OCI-LY7 (cell line): Measurements from ENCODE around the gene FGF3. TPM values are rescaled to one million over a fixed set of nuclear protein-coding genes. Genes with fewer than 3 reads are reported as not detected.

Source experiments
- BruUV-seq: library from RNA; stranded (reverse); fragments of 400-500 nt; replicated peaks from 2 replicates; lab custom pipeline; 2021; lab: Mats Ljungman, UMichigan
- CTCF ChIA-PET: fragments of 300-600 bp; sonication (Branson Sonifier 250); formaldehyde crosslinking; loops from one replicate; lab custom pipeline; 2022; ENCODE audit warnings: antibody characterized with exemption; ENCODE audit not compliant: unreplicated experiment; lab: Charles Lee
- POLR2A ChIA-PET: fragments of 300-600 bp; sonication (Branson Sonifier 250); formaldehyde crosslinking; loops from one replicate; lab custom pipeline; 2022; ENCODE audit warnings: antibody characterized with exemption; lab: Charles Lee
- DNase-seq: peaks from one replicate; pipeline ENCODE4 v3.0.0-alpha.2; 2015; ENCODE audit warnings: low spot score
- H2AFZ ChIP-seq: fragments of 200-600 bp; sonication (generic), shearing (Covaris generic); 2 replicates; pipeline ENCODE4 v1.6.1; 2014; ENCODE audit warnings: mild to moderate bottlenecking, antibody characterized with exemption, low read length, moderate library complexity
- H3K27ac ChIP-seq: fragments of 200-600 bp; sonication (generic); 2 replicates; pipeline ENCODE4 v1.5.1; 2014; ENCODE audit warnings: mixed run types, low read depth, mild to moderate bottlenecking, moderate library complexity, low read length, inconsistent platforms; ENCODE audit not compliant: poor library complexity, severe bottlenecking
- H3K36me3 ChIP-seq: fragments of 200-600 bp; sonication (generic); 2 replicates; pipeline ENCODE4 v1.6.1; 2014; ENCODE audit warnings: mild to moderate bottlenecking, antibody characterized with exemption, low read length, moderate library complexity, mixed read lengths; ENCODE audit not compliant: insufficient read depth
- H3K4me1 ChIP-seq: fragments of 200-600 bp; sonication (generic); 2 replicates; pipeline ENCODE4 v1.5.1; 2014; ENCODE audit warnings: mild to moderate bottlenecking, low read length; ENCODE audit not compliant: insufficient read depth, poor library complexity, severe bottlenecking
- H3K4me2 ChIP-seq: fragments of 200-600 bp; sonication (generic); 2 replicates; pipeline ENCODE4 v1.6.1; 2014; ENCODE audit warnings: mild to moderate bottlenecking, low read length
- H3K4me3 ChIP-seq: fragments of 200-600 bp; sonication (generic); 2 replicates; pipeline ENCODE4 v1.5.1; 2014; ENCODE audit warnings: mild to moderate bottlenecking, low read depth, low read length; ENCODE audit not compliant: poor library complexity, severe bottlenecking
- H3K79me2 ChIP-seq: fragments of 200-600 bp; sonication (generic); 2 replicates; pipeline ENCODE4 v1.6.1; 2016; ENCODE audit warnings: low read depth, mild to moderate bottlenecking, low read length, moderate library complexity, mixed read lengths; ENCODE audit not compliant: insufficient read depth
- H3K9me2 ChIP-seq: fragments of 200-600 bp; sonication (generic); 2 replicates; pipeline ENCODE4 v1.6.1; 2016; ENCODE audit warnings: mild to moderate bottlenecking, low read length, mixed read lengths; ENCODE audit not compliant: insufficient read depth
- H3K9me3 ChIP-seq: fragments of 200-600 bp; sonication (generic); 2 replicates; pipeline ENCODE4 v1.6.1; 2014; ENCODE audit warnings: mild to moderate bottlenecking, mixed run types, low read length, mixed read lengths
- H4K20me1 ChIP-seq: fragments of 200-600 bp; sonication (generic); 2 replicates; pipeline ENCODE4 v1.6.1; 2014; ENCODE audit warnings: mild to moderate bottlenecking, antibody characterized with exemption, low read length, moderate library complexity, mixed read lengths; ENCODE audit not compliant: insufficient read depth
- CTCF ChIP-seq: fragments of 200-600 bp; sonication (generic); conservative IDR thresholded peaks from 2 replicates; pipeline ENCODE4 v1.5.1; 2014; ENCODE audit warnings: mild to moderate bottlenecking, antibody characterized with exemption, low read length, moderate library complexity, mixed read lengths
- EZH2phosphoT487 ChIP-seq: fragments of 200-600 bp; sonication (generic); IDR thresholded peaks from 2 replicates; pipeline ENCODE4 v1.6.1; 2018; ENCODE audit warnings: low read depth, borderline replicate concordance, mild to moderate bottlenecking, mixed run types, antibody characterized with exemption, low read length, moderate library complexity, mixed read lengths
- intact Hi-C: fragments of 100-400 bp; cut with micrococcal nuclease; formaldehyde crosslinking; loops from one replicate; pipeline ENCODE4 v1.10.0; 2022; ENCODE audit not compliant: unreplicated experiment
- total RNA-seq, 2 experiments: library from RNA; depleted of rRNA in 1 of 2; stranded (reverse); fragments of >200 nt in 1 of 2; shearing (Covaris generic) in 1 of 2; gene quantifications; 2 replicates each; pipeline ENCODE4 v1.2.3, GENCODE V29; 2014 to 2022

The FGF3 gene
- total RNA-seq, 2 experiments from 2014 or later: not detected

GRCh38 chr11:69830086-69830485, 10.9 kb upstream of the FGF3 start:
- TF ChIP-seq CTCF: no peak
- TF ChIP-seq EZH2phosphoT487: no peak
- H3K4me1 ChIP-seq: no peaks in the 10 kb centered on the region
- no peak overlapping the region for H3K4me2 ChIP-seq
- no peak overlapping the region for H3K27ac ChIP-seq
- H3K79me2 ChIP-seq: no peaks in the 10 kb centered on the region
- H2AFZ ChIP-seq: no peak overlapping the region
- no peaks in the 10 kb centered on the region for H4K20me1 ChIP-seq
- no peaks in the 10 kb centered on the region for H3K36me3 ChIP-seq
- no TSS peak for BruUV-seq
- CTCF ChIA-PET: no interaction called here
- H3K9me2 ChIP-seq: no peaks in the 10 kb centered on the region
- no peaks in the 10 kb centered on the region for H3K9me3 ChIP-seq
- POLR2A ChIA-PET: no interaction called here
- H3K4me3 ChIP-seq: no peak overlapping the region
- no peak for DNase-seq
- intact Hi-C loops: no loop called here

GRCh38 chr11:69828971-69829344, 9.7 kb upstream of the FGF3 start:
- Histone ChIP-seq H3K27ac (no peak overlapping the region), H3K36me3 (no peaks in the 10 kb centered on the region), H3K79me2 (no peaks in the 10 kb centered on the region), H4K20me1 (no peaks in the 10 kb centered on the region), H2AFZ (no peak overlapping the region), H3K9me2 (no peaks in the 10 kb centered on the region), H3K4me1 (no peaks in the 10 kb centered on the region), H3K4me2 (no peak overlapping the region), H3K9me3 (no peaks in the 10 kb centered on the region), H3K4me3 (no peak overlapping the region)
- intact Hi-C loops: no loop called here
- ChIA-PET CTCF (no interaction called here), POLR2A (no interaction called here)
- TF ChIP-seq EZH2phosphoT487 (no peak), CTCF (no peak)
- no peak for DNase-seq
- BruUV-seq: no TSS peak

- TF ChIP-seq EZH2phosphoT487 (no peak), CTCF (no peak)
- Histone ChIP-seq H3K27ac (no peak overlapping the region), H2AFZ (no peak overlapping the region), H3K9me2 (no peaks in the 10 kb centered on the region), H3K4me2 (no peak overlapping the region), H3K4me1 (no peaks in the 10 kb centered on the region), H3K4me3 (no peak overlapping the region), H4K20me1 (no peaks in the 10 kb centered on the region), H3K79me2 (no peaks in the 10 kb centered on the region), H3K9me3 (no peaks in the 10 kb centered on the region), H3K36me3 (no peaks in the 10 kb centered on the region)
- DNase-seq: no peak
- intact Hi-C loops: no loop called here
- POLR2A ChIA-PET: no interaction called here
- CTCF ChIA-PET: no interaction called here
- no TSS peak for BruUV-seq
These were observed 9.2 kb upstream of the FGF3 start for GRCh38 chr11:69828276-69828970.
